A673 (cell line): Measurements from ENCODE around the gene BOD1L1.

Experiments used
- EZH2 ChIP-seq: fragments of 200-600 bp; sonication (generic); IDR thresholded peaks from 2 replicates; pipeline ENCODE4 v1.6.1; 2017; ENCODE audit warnings: borderline replicate concordance, low read depth, mild to moderate bottlenecking, mixed read lengths, antibody characterized with exemption, low read length; ENCODE audit not compliant: poor library complexity, severe bottlenecking
- TF ChIP-seq, protein P1 (sequence below): fragments of 300-800, 200-600 bp; sonication (generic); conservative IDR thresholded peaks from 2 replicates; pipeline ENCODE4 v1.5.1; 2017; ENCODE audit warnings: low read depth, mild to moderate bottlenecking, antibody characterized with exemption, low read length, moderate library complexity, mixed read lengths

DNA sequence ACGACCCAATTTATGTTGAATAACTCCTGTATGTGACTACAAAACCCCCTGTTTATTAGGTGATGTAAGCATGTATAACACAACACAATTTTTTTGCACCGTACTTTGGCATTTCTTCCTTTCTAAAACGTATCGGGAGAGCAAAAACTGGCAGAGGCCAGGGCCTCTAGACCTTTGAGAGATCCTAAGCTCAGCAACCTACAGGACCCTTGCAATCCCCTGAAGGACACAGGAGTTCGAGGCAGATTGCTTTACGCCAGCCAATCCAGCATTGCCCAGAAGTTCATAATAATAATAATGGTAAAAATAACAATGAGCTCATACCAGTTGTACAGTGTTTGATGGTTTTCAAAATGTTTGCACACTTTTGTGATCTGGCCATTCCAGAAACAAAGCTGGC is 90.9 kb downstream of the BOD1L1 start:
- TF ChIP-seq, protein P1, sequence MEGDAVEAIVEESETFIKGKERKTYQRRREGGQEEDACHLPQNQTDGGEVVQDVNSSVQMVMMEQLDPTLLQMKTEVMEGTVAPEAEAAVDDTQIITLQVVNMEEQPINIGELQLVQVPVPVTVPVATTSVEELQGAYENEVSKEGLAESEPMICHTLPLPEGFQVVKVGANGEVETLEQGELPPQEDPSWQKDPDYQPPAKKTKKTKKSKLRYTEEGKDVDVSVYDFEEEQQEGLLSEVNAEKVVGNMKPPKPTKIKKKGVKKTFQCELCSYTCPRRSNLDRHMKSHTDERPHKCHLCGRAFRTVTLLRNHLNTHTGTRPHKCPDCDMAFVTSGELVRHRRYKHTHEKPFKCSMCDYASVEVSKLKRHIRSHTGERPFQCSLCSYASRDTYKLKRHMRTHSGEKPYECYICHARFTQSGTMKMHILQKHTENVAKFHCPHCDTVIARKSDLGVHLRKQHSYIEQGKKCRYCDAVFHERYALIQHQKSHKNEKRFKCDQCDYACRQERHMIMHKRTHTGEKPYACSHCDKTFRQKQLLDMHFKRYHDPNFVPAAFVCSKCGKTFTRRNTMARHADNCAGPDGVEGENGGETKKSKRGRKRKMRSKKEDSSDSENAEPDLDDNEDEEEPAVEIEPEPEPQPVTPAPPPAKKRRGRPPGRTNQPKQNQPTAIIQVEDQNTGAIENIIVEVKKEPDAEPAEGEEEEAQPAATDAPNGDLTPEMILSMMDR = no peak
- no peak for TF ChIP-seq EZH2
